Keratinocyte (primary cell): ENCODE measurements around the gene GAREM1. TPM values are rescaled to one million over a fixed set of nuclear protein-coding genes. Genes with fewer than 3 reads are reported as not detected.

Source experiments
- DNase-seq: peaks from one replicate; pipeline ENCODE4 v3.0.0-alpha.2; 2011; ENCODE audit warnings: low read depth, missing footprints, low spot score
- FAIRE-seq: peaks from 2 replicates; lab custom pipeline; 2011; peaks lifted over from hg19 to GRCh38; lab: Jason Lieb, UNC
- H2AFZ ChIP-seq: 2 replicates; pipeline ENCODE4 v1.6.0; 2012; ENCODE audit warnings: low read length, control low read depth, inconsistent platforms; ENCODE audit not compliant: control insufficient read depth
- H3K27ac ChIP-seq: 2 replicates; pipeline ENCODE4 v1.5.1; 2011; ENCODE audit warnings: low read length; ENCODE audit not compliant: control insufficient read depth, insufficient read depth
- H3K27me3 ChIP-seq: 3 replicates; pipeline ENCODE4 v1.6.0; 2011; ENCODE audit warnings: low read length; ENCODE audit not compliant: control insufficient read depth, insufficient read depth; ENCODE audit errors: extremely low read depth
- H3K36me3 ChIP-seq, 2 experiments: 2 replicates in 1 of 2; 3 replicates in 1 of 2; pipeline ENCODE4 v1.5.1; 2011; ENCODE audit warnings: low read length in 2 of 2, mild to moderate bottlenecking in 1 of 2; ENCODE audit not compliant: control insufficient read depth in 2 of 2, insufficient read depth in 2 of 2; ENCODE audit errors: extremely low read depth in 1 of 2
- H3K4me1 ChIP-seq: 3 replicates; pipeline ENCODE4 v1.5.1; 2011; ENCODE audit warnings: low read length; ENCODE audit not compliant: control insufficient read depth, insufficient read depth; ENCODE audit errors: extremely low read depth
- H3K4me2 ChIP-seq: 3 replicates; pipeline ENCODE4 v1.6.0; 2011; ENCODE audit warnings: low read depth, low read length; ENCODE audit not compliant: control insufficient read depth, insufficient read depth; ENCODE audit errors: extremely low read depth
- H3K4me3 ChIP-seq, 3 experiments: fragments of 200-600 bp in 1 of 3; sonication (generic) in 1 of 3; 2 replicates in 2 of 3; 3 replicates in 1 of 3; pipeline ENCODE4 v1.5.1; 2011 to 2016; ENCODE audit warnings: low read length in 3 of 3, mild to moderate bottlenecking in 3 of 3, control low read depth in 2 of 3, inconsistent platforms in 1 of 3, low read depth in 1 of 3, mixed read lengths in 1 of 3, mixed run types in 1 of 3, moderate library complexity in 1 of 3; ENCODE audit not compliant: control insufficient read depth in 2 of 3, insufficient read depth in 2 of 3; ENCODE audit errors: extremely low read depth in 1 of 3
- H3K79me2 ChIP-seq: 2 replicates; pipeline ENCODE4 v1.6.0; 2012; ENCODE audit warnings: low read length; ENCODE audit not compliant: control insufficient read depth, insufficient read depth
- H3K9ac ChIP-seq: 3 replicates; pipeline ENCODE4 v1.6.0; 2011; ENCODE audit warnings: low read length; ENCODE audit not compliant: control insufficient read depth, insufficient read depth; ENCODE audit errors: extremely low read depth
- H3K9me1 ChIP-seq: 3 replicates; pipeline ENCODE4 v1.6.0; 2011; ENCODE audit warnings: low read length; ENCODE audit not compliant: control insufficient read depth, insufficient read depth; ENCODE audit errors: extremely low read depth
- H3K9me3 ChIP-seq: 2 replicates; pipeline ENCODE4 v1.5.1; 2012; ENCODE audit warnings: low read depth, low read length; ENCODE audit not compliant: control insufficient read depth
- H4K20me1 ChIP-seq: 3 replicates; pipeline ENCODE4 v1.6.0; 2011; ENCODE audit warnings: low read length; ENCODE audit not compliant: control insufficient read depth, insufficient read depth; ENCODE audit errors: extremely low read depth
- CTCF ChIP-seq, 3 experiments: IDR thresholded peaks in 1 of 3; conservative IDR thresholded peaks in 1 of 3; optimal IDR thresholded peaks in 1 of 3; 2 replicates in 2 of 3; 3 replicates in 1 of 3; pipeline versions ENCODE3 to v1.5.1; 2011; ENCODE audit warnings: low read length in 3 of 3, mild to moderate bottlenecking in 3 of 3, moderate library complexity in 2 of 3, control low read depth in 1 of 3, inconsistent platforms in 1 of 3; ENCODE audit not compliant: insufficient read depth in 2 of 3; ENCODE audit errors: extremely low read depth in 1 of 3
- EZH2 ChIP-seq: IDR thresholded peaks from one replicate; pipeline ENCODE4 v1.6.1; 2012; ENCODE audit warnings: inconsistent platforms, mild to moderate bottlenecking, low read length, moderate library complexity
- dilution Hi-C: fragments of 300-500 bp; cut with MboI; formaldehyde crosslinking; loops from one replicate; pipeline ENCODE4 v1.7.0; 2020; ENCODE audit warnings: low sequenced_read_pairs; ENCODE audit not compliant: extremely low pct_ligation_motif_present
- polyA plus RNA-seq, 5 experiments: library from polyadenylated mRNA; depleted of rRNA in 3 of 5; stranded (reverse) in 3 of 5; stranded (forward) in 1 of 5; unstranded in 1 of 5; fragments of >200 nt; gene quantifications; 1 replicate in 1 of 5; 2 replicates in 3 of 5; 3 replicates in 1 of 5; pipeline versions ENCODE4 v1.2.1 to v1.2.3, GENCODE V29; 2011 to 2012; ENCODE audit warnings: missing spikeins in 2 of 5, low read depth in 1 of 5, low replicate concordance in 1 of 5

Gene GAREM1
- polyA plus RNA-seq, 1 donor (not counting 4 experiments of a cell fraction or from before 2014, with no cell fraction given): 3.8 TPM

- no peaks in the 10 kb centered on the region for H3K36me3 ChIP-seq
- dilution Hi-C loops: no loop called here
- no peaks in the 10 kb centered on the region for H3K9me1 ChIP-seq
- H3K9me3 ChIP-seq: no peaks in the 10 kb centered on the region
- no peaks in the 10 kb centered on the region for H4K20me1 ChIP-seq
- no peaks in the 10 kb centered on the region for H3K79me2 ChIP-seq
- no peak for DNase-seq
- no peaks in the 10 kb centered on the region for H3K27me3 ChIP-seq
- FAIRE-seq: no peak
- H3K4me3 ChIP-seq: no peak overlapping the region
- H2AFZ ChIP-seq: no peak overlapping the region
- no peak overlapping the region for H3K9ac ChIP-seq
- TF ChIP-seq EZH2 (no peak), CTCF (optimal IDR thresholded peaks at IDR 0.05 in 1 of 3, IDR thresholded peaks at IDR 0.05 in 1 of 3, conservative IDR thresholded peaks at IDR 0.05 in 1 of 3; ENCODE audit: extremely low read depth in 1 of 3, insufficient read depth in 2 of 3, low read length in 3 of 3) (no peak)
- peaks cover 30% of the 10 kb centered on the region for H3K4me1 ChIP-seq
- peak overlapping the region; percentile 94 for H3K27ac ChIP-seq
- H3K4me2 ChIP-seq: no peak overlapping the region
Measured at GRCh38 chr18:32373505-32373904, 97.2 kb downstream of the GAREM1 start.

DNA sequence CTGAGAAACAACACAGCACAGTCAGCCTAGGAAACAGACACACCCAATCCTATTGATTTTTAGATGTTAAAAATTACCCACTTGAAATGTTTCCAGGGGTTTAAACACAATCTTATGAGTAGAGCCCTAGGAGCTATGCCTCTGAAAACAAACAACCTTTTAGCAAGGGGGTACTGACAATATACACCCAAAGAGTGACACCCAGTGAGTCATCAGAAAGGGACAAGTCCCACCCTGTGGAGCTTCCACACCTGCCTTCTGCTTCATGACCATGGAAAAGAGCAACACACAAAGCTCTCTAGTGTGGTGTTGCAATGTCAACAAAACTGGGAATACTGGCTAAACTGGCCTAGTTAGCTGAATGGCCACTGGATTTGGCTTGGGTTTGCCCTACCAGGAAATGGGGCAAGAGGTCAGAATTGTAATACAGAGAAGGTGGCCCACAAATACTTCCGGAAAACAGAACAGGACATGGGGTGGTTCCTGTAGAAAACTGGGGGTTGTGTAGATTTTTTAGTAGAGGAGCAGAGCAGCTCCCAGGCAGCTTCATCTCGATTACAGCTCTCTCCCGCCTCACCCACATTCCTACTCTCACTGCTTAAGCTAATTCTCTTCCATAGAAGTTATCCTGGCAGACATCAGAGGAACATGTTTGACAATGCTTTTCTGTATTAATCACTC lies 98.2 kb downstream of the GAREM1 start:
- H4K20me1 ChIP-seq: no peaks in the 10 kb centered on the region
- no peaks in the 10 kb centered on the region for H3K27me3 ChIP-seq
- no peaks in the 10 kb centered on the region for H3K9me1 ChIP-seq
- H3K27ac ChIP-seq: peak overlapping the region; percentile 94
- peak; percentile 81 for FAIRE-seq
- H3K79me2 ChIP-seq: no peaks in the 10 kb centered on the region
- DNase-seq: peak; percentile 59
- TF ChIP-seq EZH2 (no peak), CTCF (optimal IDR thresholded peaks at IDR 0.05 in 1 of 3, IDR thresholded peaks at IDR 0.05 in 1 of 3, conservative IDR thresholded peaks at IDR 0.05 in 1 of 3; ENCODE audit: extremely low read depth in 1 of 3, insufficient read depth in 2 of 3, low read length in 3 of 3) (no peak)
- dilution Hi-C loops: no loop called here
- peaks cover 37% of the 10 kb centered on the region for H3K4me1 ChIP-seq
- H3K9ac ChIP-seq: peak overlapping the region; percentile 48
- H3K4me3 ChIP-seq: peak overlapping the region in 1 of 3 experiments; percentile 1
- H2AFZ ChIP-seq: no peak overlapping the region
- no peaks in the 10 kb centered on the region for H3K9me3 ChIP-seq
- no peaks in the 10 kb centered on the region for H3K36me3 ChIP-seq
- peak overlapping the region; percentile 72 for H3K4me2 ChIP-seq
